A549 (cell line): ENCODE measurements around the gene ATL1.

Experiments used
- CBX2 ChIP-seq: fragments of 200-600 bp; sonication (generic); IDR thresholded peaks from 2 replicates; pipeline ENCODE4 v1.6.1; 2016; ENCODE audit warnings: low read depth, mild to moderate bottlenecking, borderline replicate concordance
- EHMT2 ChIP-seq: fragments of 200-600 bp; sonication (generic); IDR thresholded peaks from 2 replicates; pipeline ENCODE4 v1.6.1; 2016; ENCODE audit warnings: antibody characterized with exemption, low read depth, mild to moderate bottlenecking, moderate library complexity
- GATA3 ChIP-seq: IDR thresholded peaks from 2 replicates; pipeline ENCODE4 v1.6.1; 2012; ENCODE audit warnings: borderline replicate concordance
- NPAS2 ChIP-seq: fragments of 250-450 bp; sonication (Bioruptor Pico); IDR thresholded peaks from 2 replicates; pipeline ENCODE4 v1.8.0; 2022; ENCODE audit warnings: mild to moderate bottlenecking, moderate library complexity, borderline replicate concordance
- POLR2A ChIP-seq: IDR thresholded peaks from 2 replicates; pipeline ENCODE4 v1.6.1; 2012; ENCODE audit warnings: mild to moderate bottlenecking, low read length
- POLR2AphosphoS2 ChIP-seq: conservative IDR thresholded peaks from 2 replicates; pipeline ENCODE4 v1.6.1; 2012; ENCODE audit warnings: low read length, improper control_type of control experiment, inconsistent platforms
- RAD21 ChIP-seq, 2 experiments: fragments of >200 bp in 1 of 2; sonication (Bioruptor Twin) in 1 of 2; formaldehyde crosslinking in 1 of 2; IDR thresholded peaks in 1 of 2; conservative IDR thresholded peaks in 1 of 2; 2 replicates in 1 of 2; 3 replicates in 1 of 2; pipeline ENCODE4 v1.6.1; 2012 to 2018; ENCODE audit warnings: inconsistent platforms in 1 of 2
- SMC3 ChIP-seq: fragments of >200 bp; sonication (Bioruptor Twin); formaldehyde crosslinking; IDR thresholded peaks from 3 replicates; pipeline ENCODE4 v1.6.1; 2018; ENCODE audit warnings: inconsistent platforms
- ZC3H11A ChIP-seq: fragments of 450-650 bp; IDR thresholded peaks from 2 replicates; pipeline ENCODE4 v1.6.1; 2014; ENCODE audit warnings: antibody characterized with exemption, mild to moderate bottlenecking
- ZFP36 ChIP-seq: fragments of 450-650 bp; IDR thresholded peaks from 2 replicates; pipeline ENCODE4 v1.6.1; 2014; ENCODE audit warnings: borderline replicate concordance; ENCODE audit not compliant: partially characterized antibody
- TF ChIP-seq, protein P1 (sequence below): fragments of 450-650 bp; IDR thresholded peaks from 2 replicates; pipeline ENCODE4 v1.6.1; 2014; ENCODE audit warnings: antibody characterized with exemption
- TF ChIP-seq, protein P2 (sequence below): fragments of 200-600 bp; sonication (generic); IDR thresholded peaks from 2 replicates; pipeline ENCODE4 v1.6.1; 2016; ENCODE audit warnings: antibody characterized with exemption, mild to moderate bottlenecking, moderate library complexity
- TF ChIP-seq, protein P3 (sequence below): fragments of >200 bp; sonication (Bioruptor Twin); formaldehyde crosslinking; IDR thresholded peaks from 3 replicates; pipeline ENCODE4 v1.5.1; 2016

GRCh38 chr14:50599700-50600444, 39.9 kb downstream of the ATL1 start:
- TF ChIP-seq RAD21 (conservative IDR thresholded peaks at IDR 0.05 in 1 of 2, IDR thresholded peaks at IDR 0.05 in 1 of 2) (peak; percentile 78 to 79), SMC3 (peak; percentile 70), NPAS2 (CRISPR knock-in tag) (no peak), EHMT2 (no peak), CBX2 (no peak), GATA3 (no peak), ZFP36 (no peak), POLR2A (no peak), ZC3H11A (no peak), POLR2AphosphoS2 (no peak)
- TF ChIP-seq, protein P1, sequence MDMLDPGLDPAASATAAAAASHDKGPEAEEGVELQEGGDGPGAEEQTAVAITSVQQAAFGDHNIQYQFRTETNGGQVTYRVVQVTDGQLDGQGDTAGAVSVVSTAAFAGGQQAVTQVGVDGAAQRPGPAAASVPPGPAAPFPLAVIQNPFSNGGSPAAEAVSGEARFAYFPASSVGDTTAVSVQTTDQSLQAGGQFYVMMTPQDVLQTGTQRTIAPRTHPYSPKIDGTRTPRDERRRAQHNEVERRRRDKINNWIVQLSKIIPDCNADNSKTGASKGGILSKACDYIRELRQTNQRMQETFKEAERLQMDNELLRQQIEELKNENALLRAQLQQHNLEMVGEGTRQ: no peak
- TF ChIP-seq, protein P2, sequence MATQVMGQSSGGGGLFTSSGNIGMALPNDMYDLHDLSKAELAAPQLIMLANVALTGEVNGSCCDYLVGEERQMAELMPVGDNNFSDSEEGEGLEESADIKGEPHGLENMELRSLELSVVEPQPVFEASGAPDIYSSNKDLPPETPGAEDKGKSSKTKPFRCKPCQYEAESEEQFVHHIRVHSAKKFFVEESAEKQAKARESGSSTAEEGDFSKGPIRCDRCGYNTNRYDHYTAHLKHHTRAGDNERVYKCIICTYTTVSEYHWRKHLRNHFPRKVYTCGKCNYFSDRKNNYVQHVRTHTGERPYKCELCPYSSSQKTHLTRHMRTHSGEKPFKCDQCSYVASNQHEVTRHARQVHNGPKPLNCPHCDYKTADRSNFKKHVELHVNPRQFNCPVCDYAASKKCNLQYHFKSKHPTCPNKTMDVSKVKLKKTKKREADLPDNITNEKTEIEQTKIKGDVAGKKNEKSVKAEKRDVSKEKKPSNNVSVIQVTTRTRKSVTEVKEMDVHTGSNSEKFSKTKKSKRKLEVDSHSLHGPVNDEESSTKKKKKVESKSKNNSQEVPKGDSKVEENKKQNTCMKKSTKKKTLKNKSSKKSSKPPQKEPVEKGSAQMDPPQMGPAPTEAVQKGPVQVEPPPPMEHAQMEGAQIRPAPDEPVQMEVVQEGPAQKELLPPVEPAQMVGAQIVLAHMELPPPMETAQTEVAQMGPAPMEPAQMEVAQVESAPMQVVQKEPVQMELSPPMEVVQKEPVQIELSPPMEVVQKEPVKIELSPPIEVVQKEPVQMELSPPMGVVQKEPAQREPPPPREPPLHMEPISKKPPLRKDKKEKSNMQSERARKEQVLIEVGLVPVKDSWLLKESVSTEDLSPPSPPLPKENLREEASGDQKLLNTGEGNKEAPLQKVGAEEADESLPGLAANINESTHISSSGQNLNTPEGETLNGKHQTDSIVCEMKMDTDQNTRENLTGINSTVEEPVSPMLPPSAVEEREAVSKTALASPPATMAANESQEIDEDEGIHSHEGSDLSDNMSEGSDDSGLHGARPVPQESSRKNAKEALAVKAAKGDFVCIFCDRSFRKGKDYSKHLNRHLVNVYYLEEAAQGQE: no peak
- TF ChIP-seq, protein P3, sequence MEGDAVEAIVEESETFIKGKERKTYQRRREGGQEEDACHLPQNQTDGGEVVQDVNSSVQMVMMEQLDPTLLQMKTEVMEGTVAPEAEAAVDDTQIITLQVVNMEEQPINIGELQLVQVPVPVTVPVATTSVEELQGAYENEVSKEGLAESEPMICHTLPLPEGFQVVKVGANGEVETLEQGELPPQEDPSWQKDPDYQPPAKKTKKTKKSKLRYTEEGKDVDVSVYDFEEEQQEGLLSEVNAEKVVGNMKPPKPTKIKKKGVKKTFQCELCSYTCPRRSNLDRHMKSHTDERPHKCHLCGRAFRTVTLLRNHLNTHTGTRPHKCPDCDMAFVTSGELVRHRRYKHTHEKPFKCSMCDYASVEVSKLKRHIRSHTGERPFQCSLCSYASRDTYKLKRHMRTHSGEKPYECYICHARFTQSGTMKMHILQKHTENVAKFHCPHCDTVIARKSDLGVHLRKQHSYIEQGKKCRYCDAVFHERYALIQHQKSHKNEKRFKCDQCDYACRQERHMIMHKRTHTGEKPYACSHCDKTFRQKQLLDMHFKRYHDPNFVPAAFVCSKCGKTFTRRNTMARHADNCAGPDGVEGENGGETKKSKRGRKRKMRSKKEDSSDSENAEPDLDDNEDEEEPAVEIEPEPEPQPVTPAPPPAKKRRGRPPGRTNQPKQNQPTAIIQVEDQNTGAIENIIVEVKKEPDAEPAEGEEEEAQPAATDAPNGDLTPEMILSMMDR: peak; percentile 85
